Retinal pigment epithelial cell (primary cell): ENCODE data around the gene ERBB4.

ENCODE experiments used
- DNase-seq: peaks from one replicate; pipeline ENCODE4 v3.0.0-alpha.2; 2010; ENCODE audit warnings: low read depth
- H3K4me3 ChIP-seq: 2 replicates; pipeline ENCODE4 v1.5.1; 2011; ENCODE audit warnings: mild to moderate bottlenecking, low read length, control low read depth, moderate library complexity
- TF ChIP-seq, protein P1 (sequence below): conservative IDR thresholded peaks from 2 replicates; pipeline ENCODE4 v1.5.1; 2011; ENCODE audit warnings: low read depth, low read length, control low read depth, inconsistent platforms

ERBB4 gene

DNA sequence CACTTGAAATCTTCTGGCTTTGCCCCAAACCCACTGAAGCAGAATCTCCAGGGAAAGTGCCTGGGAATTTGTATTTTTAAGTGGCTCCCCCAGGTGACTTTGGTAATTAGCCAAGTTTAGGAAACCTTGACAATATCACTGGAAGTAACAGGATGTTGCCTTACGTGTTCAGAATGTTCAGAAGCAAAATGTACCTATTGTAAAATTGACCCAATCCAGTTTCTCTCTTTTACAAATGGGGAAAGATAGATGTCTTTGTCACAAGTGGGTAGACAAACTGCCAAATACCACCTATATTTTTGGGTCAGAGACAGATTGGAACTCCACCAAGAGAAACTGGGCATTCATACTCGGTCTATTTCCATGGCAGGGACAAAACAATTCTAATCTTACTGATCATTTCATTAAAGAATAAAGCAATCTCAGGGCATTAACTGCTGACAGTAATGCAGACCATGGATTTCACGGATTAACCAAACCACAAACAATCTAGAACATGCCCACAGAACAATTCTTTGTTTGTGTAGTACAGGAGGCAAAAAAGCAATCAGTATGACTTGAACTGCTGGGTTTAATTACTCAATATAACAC lies 255.8 kb downstream of the ERBB4 start:
- DNase-seq: peak; percentile 86
- TF ChIP-seq, protein P1, sequence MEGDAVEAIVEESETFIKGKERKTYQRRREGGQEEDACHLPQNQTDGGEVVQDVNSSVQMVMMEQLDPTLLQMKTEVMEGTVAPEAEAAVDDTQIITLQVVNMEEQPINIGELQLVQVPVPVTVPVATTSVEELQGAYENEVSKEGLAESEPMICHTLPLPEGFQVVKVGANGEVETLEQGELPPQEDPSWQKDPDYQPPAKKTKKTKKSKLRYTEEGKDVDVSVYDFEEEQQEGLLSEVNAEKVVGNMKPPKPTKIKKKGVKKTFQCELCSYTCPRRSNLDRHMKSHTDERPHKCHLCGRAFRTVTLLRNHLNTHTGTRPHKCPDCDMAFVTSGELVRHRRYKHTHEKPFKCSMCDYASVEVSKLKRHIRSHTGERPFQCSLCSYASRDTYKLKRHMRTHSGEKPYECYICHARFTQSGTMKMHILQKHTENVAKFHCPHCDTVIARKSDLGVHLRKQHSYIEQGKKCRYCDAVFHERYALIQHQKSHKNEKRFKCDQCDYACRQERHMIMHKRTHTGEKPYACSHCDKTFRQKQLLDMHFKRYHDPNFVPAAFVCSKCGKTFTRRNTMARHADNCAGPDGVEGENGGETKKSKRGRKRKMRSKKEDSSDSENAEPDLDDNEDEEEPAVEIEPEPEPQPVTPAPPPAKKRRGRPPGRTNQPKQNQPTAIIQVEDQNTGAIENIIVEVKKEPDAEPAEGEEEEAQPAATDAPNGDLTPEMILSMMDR: no peak
- H3K4me3 ChIP-seq: no peak overlapping the region

DNA sequence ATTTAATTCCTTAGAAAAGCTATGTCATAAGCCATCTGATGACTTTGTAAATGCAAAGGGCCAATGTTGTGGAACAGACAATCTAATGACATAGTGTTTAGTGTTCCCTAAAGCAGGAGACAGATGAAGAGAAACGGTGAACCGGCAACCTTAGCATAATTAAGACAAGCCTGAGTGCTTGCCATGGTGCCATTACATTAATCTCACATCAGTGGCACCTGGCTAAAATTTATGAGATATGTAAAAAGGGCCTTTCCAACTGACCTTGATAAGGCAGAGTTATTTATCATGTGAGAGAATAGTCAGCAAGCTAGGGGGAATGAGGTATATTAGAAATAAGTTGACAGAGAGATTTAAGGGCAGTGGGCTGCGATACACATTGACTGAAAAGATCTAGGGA lies 261.8 kb downstream of the ERBB4 start:
- TF ChIP-seq, protein P1: no peak
- H3K4me3 ChIP-seq: no peak overlapping the region
- no peak for DNase-seq

DNA sequence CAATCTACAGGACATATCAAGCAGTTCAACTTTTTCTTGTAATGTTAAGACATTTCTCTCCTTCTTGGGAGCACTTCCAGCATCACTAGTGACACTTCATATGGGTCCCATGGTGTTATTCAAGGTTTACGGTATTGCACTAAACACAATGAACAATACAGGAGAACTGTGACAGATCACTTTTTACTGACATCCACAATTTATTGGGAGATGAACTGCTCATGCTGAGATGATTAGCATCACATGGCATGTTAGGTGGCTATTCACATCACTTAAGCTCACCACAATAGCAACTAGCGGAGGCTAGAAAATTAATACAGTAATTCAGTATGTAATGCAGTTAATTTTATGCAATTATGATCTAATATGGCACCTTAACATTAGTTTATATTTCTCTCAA lies 264.4 kb downstream of the ERBB4 start:
- TF ChIP-seq, protein P1: no peak
- DNase-seq: no peak
- no peak overlapping the region for H3K4me3 ChIP-seq

DNA sequence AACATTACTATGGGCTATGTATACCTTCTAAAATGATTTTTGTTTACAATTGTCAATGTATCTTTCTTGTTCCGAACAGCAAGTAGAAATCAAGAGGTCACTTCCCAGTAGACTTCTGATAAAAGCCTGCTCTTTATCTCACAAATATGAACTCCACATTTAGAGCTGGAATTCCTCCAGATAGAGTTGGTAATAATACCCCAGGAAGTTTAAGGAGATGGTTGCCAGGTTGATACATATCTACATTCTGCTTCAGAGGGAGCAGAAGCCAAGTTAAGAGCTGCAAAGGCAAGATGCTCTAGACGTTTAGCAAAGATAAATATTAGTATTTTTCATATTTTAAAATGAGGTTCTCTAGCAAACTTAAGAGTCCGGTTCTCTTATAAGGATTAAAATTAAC lies 267.0 kb downstream of the ERBB4 start:
- no peak overlapping the region for H3K4me3 ChIP-seq
- TF ChIP-seq, protein P1: no peak
- DNase-seq: no peak

DNA sequence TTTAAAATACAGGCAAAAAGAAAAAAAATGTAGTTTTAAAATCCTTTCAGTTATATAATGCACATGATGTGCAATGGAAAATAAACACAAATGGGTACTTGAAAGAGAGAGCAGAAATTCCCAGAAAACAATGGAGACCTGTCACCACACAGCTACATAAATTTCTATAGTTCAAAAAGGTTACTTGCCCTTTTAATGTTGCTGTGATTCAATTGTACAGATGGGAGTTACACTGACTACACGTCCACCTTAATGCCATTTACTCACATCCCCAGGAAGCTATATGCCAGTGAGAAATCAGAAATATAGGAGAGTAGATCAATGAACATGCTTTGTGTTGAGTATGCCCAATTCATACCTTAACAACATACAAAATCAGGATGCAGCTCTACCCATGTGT lies 269.6 kb downstream of the ERBB4 start:
- no peak for DNase-seq
- TF ChIP-seq, protein P1: no peak
- H3K4me3 ChIP-seq: no peak overlapping the region

DNA sequence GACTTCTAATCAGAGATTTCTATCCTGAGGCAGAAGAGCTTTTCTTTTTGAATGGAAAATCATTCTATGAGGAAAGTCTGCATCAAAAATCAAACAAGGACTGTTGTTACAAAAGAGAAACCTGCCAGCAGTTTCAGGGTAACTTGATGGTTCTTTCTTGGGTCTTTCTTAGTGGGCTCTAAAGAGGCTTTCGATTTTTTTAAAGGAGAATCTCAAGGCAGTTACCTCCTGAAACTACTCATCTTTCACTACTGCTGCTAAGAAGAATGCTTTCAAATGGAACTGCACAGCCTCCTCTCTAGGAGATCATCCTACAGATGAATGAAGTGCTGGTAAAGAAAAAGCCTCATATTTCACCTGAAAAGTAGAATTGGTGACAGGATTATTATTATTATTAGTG lies 272.3 kb downstream of the ERBB4 start:
- DNase-seq: no peak
- TF ChIP-seq, protein P1: no peak
- no peak overlapping the region for H3K4me3 ChIP-seq

DNA sequence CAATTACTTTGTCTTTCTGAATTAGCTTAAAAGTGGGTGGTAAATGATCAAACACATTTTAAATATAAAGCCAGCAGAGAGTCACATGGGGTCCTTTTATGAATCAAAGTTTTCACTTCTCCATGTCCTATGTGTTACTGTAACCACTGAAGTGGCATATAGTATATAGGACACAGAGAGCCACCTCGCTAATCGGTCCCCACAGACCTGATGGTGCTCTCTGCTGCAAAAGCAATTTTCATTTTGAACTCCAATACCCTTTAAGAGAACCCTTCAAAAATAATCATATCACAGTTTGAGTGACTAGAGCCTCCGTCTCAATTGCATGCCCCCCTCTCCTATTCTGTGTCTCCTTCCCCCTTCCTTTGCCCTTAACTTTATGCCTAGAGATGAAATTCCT lies 272.8 kb downstream of the ERBB4 start:
- DNase-seq: no peak
- TF ChIP-seq, protein P1: no peak

More for the DNA sequence above, 272.8 kb downstream of the ERBB4 start:
- H3K4me3 ChIP-seq: no peak overlapping the region
